ENCODE data around the gene BCAS1.
A peak's percentile ranks its signal among the peaks of the same experiment; 100 is the strongest.

Gene BCAS1

DNA sequence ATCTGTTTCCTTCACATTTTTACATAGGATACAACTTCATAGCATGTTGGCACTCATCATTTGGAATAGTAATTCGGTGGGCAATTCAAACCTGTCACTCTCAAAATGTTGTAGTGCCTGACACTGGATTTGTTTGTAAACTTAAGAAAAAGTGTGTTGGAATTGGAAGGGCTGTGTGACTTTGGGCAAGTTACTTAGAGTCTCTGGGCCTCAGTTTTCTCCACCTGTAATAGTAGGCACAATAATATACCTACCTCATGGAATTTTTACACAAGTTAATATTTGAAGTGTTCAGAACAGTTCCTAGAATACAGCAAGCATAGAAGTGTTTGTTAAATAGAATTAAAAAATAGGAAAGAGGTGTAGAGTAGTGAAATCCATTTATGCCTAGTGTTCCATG is 15.0 kb upstream of the BCAS1 start:
- Histone ChIP-seq H3K36me3 (ENCODE audit: control insufficient read depth, insufficient read depth, low read length) (no peaks in the 10 kb centered on the region), H3K9ac (no peak overlapping the region), H3K4me3 (ENCODE audit: low read depth, low read length) (no peak overlapping the region), H3K27me3 (ENCODE audit: control insufficient read depth, insufficient read depth, low read length) (no peaks in the 10 kb centered on the region), H3K4me1 (no peaks in the 10 kb centered on the region), H3K9me3 (ENCODE audit: control insufficient read depth, low read length) (no peaks in the 10 kb centered on the region), H3K27ac (no peak overlapping the region), H3K4me2 (ENCODE audit: low read length) (no peak overlapping the region), H3K79me2 (no peaks in the 10 kb centered on the region), H2AFZ (no peak overlapping the region)
- no peak for TF ChIP-seq CTCF (IDR thresholded peaks at IDR 0.05)

DNA sequence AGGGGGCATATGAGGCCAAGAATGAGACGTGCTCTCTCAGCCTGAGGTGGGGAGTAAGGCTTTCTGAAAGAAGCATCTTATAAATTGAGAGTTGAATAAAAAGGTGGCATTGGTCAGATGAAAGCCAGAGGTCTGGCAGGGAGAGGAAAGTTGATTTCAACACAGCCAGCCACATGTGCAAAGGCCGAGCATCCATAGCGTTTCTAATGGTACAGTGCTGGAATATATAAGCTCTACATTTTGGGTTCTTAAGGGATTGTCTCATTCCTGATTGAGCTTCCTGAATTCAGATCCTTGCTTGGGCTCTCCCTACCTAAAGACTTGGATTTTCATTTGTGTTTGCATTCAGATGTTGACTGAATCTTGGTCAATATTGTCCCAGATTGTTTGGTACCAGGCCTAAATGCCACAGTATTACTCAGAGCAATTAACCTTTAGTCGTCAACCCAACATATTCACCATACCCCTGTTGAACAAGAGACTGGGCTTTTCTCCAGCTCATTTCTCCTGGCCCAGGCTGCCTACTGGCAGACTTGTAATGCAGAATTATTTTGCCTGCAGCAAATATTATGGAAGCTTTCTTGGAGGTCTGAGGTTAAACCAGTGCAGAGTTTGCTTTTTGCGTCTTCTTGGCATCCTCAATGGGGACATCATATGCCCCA is 14.5 kb upstream of the BCAS1 start:
- no peak overlapping the region for H3K4me3 ChIP-seq (ENCODE audit: low read depth, low read length)
- no peaks in the 10 kb centered on the region for H3K4me1 ChIP-seq
- no peaks in the 10 kb centered on the region for H3K79me2 ChIP-seq
- no peaks in the 10 kb centered on the region for H3K9me3 ChIP-seq (ENCODE audit: control insufficient read depth, low read length)
- no peak overlapping the region for H3K9ac ChIP-seq
- no peaks in the 10 kb centered on the region for H3K36me3 ChIP-seq (ENCODE audit: control insufficient read depth, insufficient read depth, low read length)
- TF ChIP-seq CTCF (IDR thresholded peaks at IDR 0.05), result no peak
- H3K4me2 ChIP-seq (ENCODE audit: low read length), result no peak overlapping the region
- no peak overlapping the region for H2AFZ ChIP-seq
- no peak overlapping the region for H3K27ac ChIP-seq
- H3K27me3 ChIP-seq (ENCODE audit: control insufficient read depth, insufficient read depth, low read length), result no peaks in the 10 kb centered on the region

DNA sequence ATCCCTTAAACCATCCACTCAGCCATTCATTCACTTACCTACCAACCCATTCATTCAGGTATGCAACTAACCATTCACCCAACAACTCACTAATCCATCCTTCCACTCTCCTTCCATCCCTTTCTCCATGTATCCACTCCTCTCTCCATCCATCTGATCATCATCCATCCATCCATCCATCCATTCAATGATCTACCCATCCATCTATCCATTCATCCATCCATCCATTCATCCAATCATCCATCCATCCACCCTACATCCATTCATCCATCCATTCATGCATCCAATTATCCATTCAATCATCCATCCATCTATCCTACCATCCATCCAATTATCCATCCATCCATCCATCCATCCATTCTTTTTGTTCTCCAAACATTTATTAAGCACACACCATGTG is 13.8 kb upstream of the BCAS1 start:
- Histone ChIP-seq H3K4me2 (ENCODE audit: low read length) (no peak overlapping the region), H3K4me3 (ENCODE audit: low read depth, low read length) (no peak overlapping the region), H3K9me3 (ENCODE audit: control insufficient read depth, low read length) (no peaks in the 10 kb centered on the region), H3K27ac (no peak overlapping the region), H3K27me3 (ENCODE audit: control insufficient read depth, insufficient read depth, low read length) (no peaks in the 10 kb centered on the region), H3K9ac (no peak overlapping the region), H2AFZ (no peak overlapping the region), H3K36me3 (ENCODE audit: control insufficient read depth, insufficient read depth, low read length) (no peaks in the 10 kb centered on the region), H3K79me2 (no peaks in the 10 kb centered on the region), H3K4me1 (no peaks in the 10 kb centered on the region)
- TF ChIP-seq CTCF (IDR thresholded peaks at IDR 0.05), result no peak

- no peak overlapping the region for H3K4me3 ChIP-seq (ENCODE audit: low read depth, low read length)
- TF ChIP-seq CTCF (IDR thresholded peaks at IDR 0.05), result no peak
- H3K9ac ChIP-seq, result no peak overlapping the region
- H3K79me2 ChIP-seq, result no peaks in the 10 kb centered on the region
- no peak overlapping the region for H2AFZ ChIP-seq
- H3K27me3 ChIP-seq (ENCODE audit: control insufficient read depth, insufficient read depth, low read length), result no peaks in the 10 kb centered on the region
- no peak overlapping the region for H3K4me2 ChIP-seq (ENCODE audit: low read length)
- H3K4me1 ChIP-seq, result no peaks in the 10 kb centered on the region
- H3K36me3 ChIP-seq (ENCODE audit: control insufficient read depth, insufficient read depth, low read length), result no peaks in the 10 kb centered on the region
- H3K27ac ChIP-seq, result no peak overlapping the region
- H3K9me3 ChIP-seq (ENCODE audit: control insufficient read depth, low read length), result no peaks in the 10 kb centered on the region
Measured at GRCh38 chr20:54083459-54083858, 13.1 kb upstream of the BCAS1 start.

GRCh38 chr20:54082100-54082499 is 11.7 kb upstream of the BCAS1 start:
- Histone ChIP-seq H3K9me3 (ENCODE audit: control insufficient read depth, low read length) (no peaks in the 10 kb centered on the region), H2AFZ (peak overlapping the region; percentile 1), H3K4me3 (ENCODE audit: low read depth, low read length) (no peak overlapping the region), H3K4me2 (ENCODE audit: low read length) (no peak overlapping the region), H3K79me2 (no peaks in the 10 kb centered on the region), H3K27me3 (ENCODE audit: control insufficient read depth, insufficient read depth, low read length) (no peaks in the 10 kb centered on the region), H3K27ac (no peak overlapping the region), H3K9ac (no peak overlapping the region), H3K36me3 (ENCODE audit: control insufficient read depth, insufficient read depth, low read length) (no peaks in the 10 kb centered on the region), H3K4me1 (no peaks in the 10 kb centered on the region)
- TF ChIP-seq CTCF (IDR thresholded peaks at IDR 0.05), result no peak

Data from parathyroid adenoma (tissue), 2 donors.